ENCODE results near the gene SSH3.

- TF ChIP-seq CTCF (IDR thresholded peaks at IDR 0.05) = no peak
- no peak for TF ChIP-seq POLR2A (IDR thresholded peaks at IDR 0.05)
These were observed 2.5 kb upstream of the SSH3 start for GRCh38 chr11:67300756-67301312.
